H1 (cell line): ENCODE measurements around the gene ISL2. TPM values are rescaled to one million over a fixed set of nuclear protein-coding genes. Genes with fewer than 3 reads are reported as not detected.

Experiments used
- CTCF ChIA-PET: fragments of 300-600 bp; sonication (Branson Sonifier 250); formaldehyde crosslinking; loops from one replicate; lab custom pipeline; 2021; ENCODE audit not compliant: partially characterized antibody; lab: Charles Lee
- POLR2A ChIA-PET: fragments of 300-600 bp; sonication (Branson Sonifier 250); formaldehyde crosslinking; loops from one replicate; lab custom pipeline; 2021; ENCODE audit warnings: inconsistent platforms; ENCODE audit not compliant: partially characterized antibody; lab: Charles Lee
- DNase-seq, 2 experiments: peaks; one replicate each; pipeline versions ENCODE4 v3.0.0 to v3.0.0-alpha.2; 2010 to 2022; ENCODE audit warnings: low spot score in 2 of 2, low read depth in 1 of 2, mixed read lengths in 1 of 2
- FAIRE-seq: peaks from 2 replicates; lab custom pipeline; 2011; peaks lifted over from hg19 to GRCh38; lab: Jason Lieb, UNC
- H2AFZ ChIP-seq: 2 replicates; pipeline ENCODE4 v1.8.1; 2012; ENCODE audit warnings: low read length, inconsistent platforms
- H2AK5ac ChIP-seq: 2 replicates; pipeline ENCODE4 v1.6.1; 2013; ENCODE audit warnings: low read depth, low read length
- H2BK120ac ChIP-seq: replicated peaks from 2 replicates; pipeline ENCODE3; 2013; ENCODE audit warnings: low read depth, low read length, inconsistent platforms
- H2BK12ac ChIP-seq: 2 replicates; pipeline ENCODE4 v1.6.1; 2013; ENCODE audit warnings: low read depth, low read length
- H2BK15ac ChIP-seq: 2 replicates; pipeline ENCODE4 v1.6.1; 2013; ENCODE audit warnings: low read length
- H2BK20ac ChIP-seq: 2 replicates; pipeline ENCODE4 v1.6.1; 2013; ENCODE audit warnings: low read length
- H2BK5ac ChIP-seq: 2 replicates; pipeline ENCODE4 v1.6.1; 2013; ENCODE audit warnings: low read depth, low read length
- H3K14ac ChIP-seq: 2 replicates; pipeline ENCODE4 v1.6.1; 2013; ENCODE audit warnings: inconsistent platforms; ENCODE audit not compliant: insufficient read length
- H3K18ac ChIP-seq: 2 replicates; pipeline ENCODE4 v1.6.1; 2013; ENCODE audit warnings: low read length; ENCODE audit errors: extremely low read depth
- H3K23ac ChIP-seq: 2 replicates; pipeline ENCODE4 v1.6.1; 2013; ENCODE audit warnings: inconsistent platforms; ENCODE audit not compliant: insufficient read length
- H3K23me2 ChIP-seq: 2 replicates; pipeline ENCODE4 v1.6.1; 2013; ENCODE audit warnings: low read depth, low read length
- H3K27ac ChIP-seq: 2 replicates; pipeline ENCODE4 v1.6.1; 2011; ENCODE audit warnings: low read depth, low read length, inconsistent platforms
- H3K27me3 ChIP-seq, 4 experiments: replicated peaks in 1 of 4; 1 replicate in 1 of 4; 2 replicates in 3 of 4; pipeline versions ENCODE4 v1.6.1 to v1.8.1; 2011 to 2013; ENCODE audit warnings: low read length in 3 of 4, mild to moderate bottlenecking in 3 of 4, inconsistent platforms in 2 of 4, mixed read lengths in 2 of 4, moderate library complexity in 1 of 4; ENCODE audit not compliant: control insufficient read depth in 3 of 4, insufficient read depth in 3 of 4; ENCODE audit errors: extremely low read depth in 1 of 4
- H3K36me3 ChIP-seq, 4 experiments: 2 replicates each; pipeline versions ENCODE4 v1.6.1 to v1.8.1; 2011 to 2013; ENCODE audit warnings: mild to moderate bottlenecking in 4 of 4, low read length in 3 of 4, moderate library complexity in 2 of 4, control low read depth in 1 of 4, inconsistent platforms in 1 of 4; ENCODE audit not compliant: insufficient read depth in 4 of 4, control insufficient read depth in 2 of 4
- H3K4ac ChIP-seq: replicated peaks from 2 replicates; pipeline ENCODE3; 2013; ENCODE audit warnings: low read length, low read depth, mixed read lengths, inconsistent platforms; ENCODE audit not compliant: insufficient read length
- H3K4me1 ChIP-seq, 4 experiments: replicated peaks in 1 of 4; 1 replicate in 1 of 4; 2 replicates in 3 of 4; pipeline versions ENCODE4 v1.6.1 to v1.8.1; 2011 to 2013; ENCODE audit warnings: low read length in 3 of 4, inconsistent platforms in 2 of 4, mixed read lengths in 1 of 4; ENCODE audit not compliant: insufficient read depth in 4 of 4, control insufficient read depth in 3 of 4
- H3K4me2 ChIP-seq, 2 experiments: 2 replicates each; pipeline versions ENCODE4 v1.6.1 to v1.8.1; 2011 to 2013; ENCODE audit warnings: low read depth in 2 of 2, low read length in 2 of 2, control low read depth in 1 of 2, inconsistent platforms in 1 of 2, mild to moderate bottlenecking in 1 of 2; ENCODE audit not compliant: insufficient read depth in 1 of 2
- H3K4me3 ChIP-seq, 4 experiments: fragments of 200-600, 300-600 bp in 1 of 4; sonication (generic), shearing (Covaris generic), sonication (Bioruptor Twin) in 1 of 4; 2 replicates each; pipeline versions ENCODE4 v1.5.1 to v1.8.1; 2011 to 2016; ENCODE audit warnings: low read length in 4 of 4, low read depth in 3 of 4, control low read depth in 2 of 4, inconsistent platforms in 2 of 4, mild to moderate bottlenecking in 2 of 4, mixed read lengths in 1 of 4, moderate library complexity in 1 of 4; ENCODE audit not compliant: insufficient read depth in 2 of 4; ENCODE audit errors: extremely low read depth in 1 of 4
- H3K56ac ChIP-seq: replicated peaks from 2 replicates; pipeline ENCODE3; 2013; ENCODE audit warnings: low read depth, mild to moderate bottlenecking, mixed read lengths, low read length, inconsistent platforms; ENCODE audit not compliant: insufficient read length
- H3K79me1 ChIP-seq: 2 replicates; pipeline ENCODE4 v1.6.1; 2013; ENCODE audit warnings: low read depth, low read length, control low read depth
- H3K79me2 ChIP-seq, 2 experiments: 2 replicates each; pipeline versions ENCODE4 v1.6.1 to v1.8.1; 2012 to 2013; ENCODE audit warnings: low read length in 2 of 2, mild to moderate bottlenecking in 2 of 2, inconsistent platforms in 1 of 2; ENCODE audit not compliant: insufficient read depth in 2 of 2, control insufficient read depth in 1 of 2
- H3K9ac ChIP-seq, 4 experiments: replicated peaks in 1 of 4; 1 replicate in 1 of 4; 2 replicates in 3 of 4; pipeline versions ENCODE4 v1.6.1 to v1.8.1; 2011 to 2013; ENCODE audit warnings: low read depth in 3 of 4, low read length in 3 of 4, control low read depth in 2 of 4, mild to moderate bottlenecking in 2 of 4, moderate library complexity in 2 of 4, inconsistent platforms in 1 of 4; ENCODE audit errors: extremely low read depth in 1 of 4
- H3K9me3 ChIP-seq, 2 experiments: 2 replicates each; pipeline versions ENCODE4 v1.6.1 to v1.8.1; 2012 to 2013; ENCODE audit warnings: mild to moderate bottlenecking in 2 of 2, moderate library complexity in 2 of 2, control low read depth in 1 of 2, inconsistent platforms in 1 of 2, low read depth in 1 of 2, low read length in 1 of 2, mixed read lengths in 1 of 2; ENCODE audit not compliant: insufficient read depth in 2 of 2
- H4K20me1 ChIP-seq, 2 experiments: replicated peaks in 1 of 2; 2 replicates each; pipeline versions ENCODE3 to v1.8.1; 2011 to 2013; ENCODE audit warnings: inconsistent platforms in 2 of 2, low read length in 2 of 2, mild to moderate bottlenecking in 1 of 2; ENCODE audit not compliant: insufficient read depth in 2 of 2, control insufficient read depth in 1 of 2
- H4K5ac ChIP-seq: 2 replicates; pipeline ENCODE4 v1.6.1; 2013; ENCODE audit warnings: low read length, low read depth, mixed read lengths, inconsistent platforms; ENCODE audit not compliant: insufficient read length
- H4K8ac ChIP-seq: 2 replicates; pipeline ENCODE4 v1.8.0; 2013; ENCODE audit warnings: mild to moderate bottlenecking, moderate library complexity, low read length, inconsistent platforms; ENCODE audit not compliant: insufficient read depth; ENCODE audit errors: extremely low read depth
- H4K91ac ChIP-seq: replicated peaks from 2 replicates; pipeline ENCODE3; 2013; ENCODE audit warnings: low read length, mixed read lengths, inconsistent platforms; ENCODE audit not compliant: insufficient read length
- BACH1 ChIP-seq: IDR thresholded peaks from 2 replicates; pipeline ENCODE4 v1.6.1; 2012; ENCODE audit warnings: low read length, improper control_type of control experiment
- BRCA1 ChIP-seq: IDR thresholded peaks from 2 replicates; pipeline ENCODE4 v1.6.1; 2012; ENCODE audit warnings: low read depth, low read length, improper control_type of control experiment
- CEBPB ChIP-seq: IDR thresholded peaks from 2 replicates; pipeline ENCODE4 v1.6.1; 2012; ENCODE audit warnings: low read depth, low read length
- CTCF ChIP-seq, 3 experiments: IDR thresholded peaks; 1 replicate in 2 of 3; 2 replicates in 1 of 3; pipeline versions ENCODE4 v1.5.1 to v1.6.1; 2011; ENCODE audit warnings: low read length in 3 of 3, mild to moderate bottlenecking in 3 of 3, inconsistent platforms in 2 of 3, low read depth in 1 of 3, moderate library complexity in 1 of 3; ENCODE audit not compliant: insufficient read depth in 1 of 3; ENCODE audit errors: control extremely low read depth in 1 of 3
- EGR1 ChIP-seq: IDR thresholded peaks from 2 replicates; pipeline ENCODE4 v1.6.1; 2011; ENCODE audit warnings: low read depth, low read length, borderline replicate concordance
- GABPA ChIP-seq: IDR thresholded peaks from 2 replicates; pipeline ENCODE4 v1.6.1; 2011; ENCODE audit warnings: mild to moderate bottlenecking, low read length, moderate library complexity, borderline replicate concordance; ENCODE audit not compliant: insufficient read depth
- RXRA ChIP-seq: IDR thresholded peaks from 2 replicates; pipeline ENCODE4 v1.6.1; 2011; ENCODE audit warnings: low read depth, mild to moderate bottlenecking, low read length, moderate library complexity; ENCODE audit not compliant: insufficient read depth
- SRF ChIP-seq: IDR thresholded peaks from 2 replicates; pipeline ENCODE4 v1.6.1; 2011; ENCODE audit warnings: mild to moderate bottlenecking, low read depth, low read length, moderate library complexity
- SUZ12 ChIP-seq: fragments of 200-600 bp; sonication (generic); IDR thresholded peaks from 2 replicates; pipeline ENCODE4 v1.6.1; 2012; ENCODE audit warnings: mild to moderate bottlenecking, inconsistent platforms, low read length, moderate library complexity, mixed read lengths
- WGBS, 2 experiments: shearing (Covaris generic) in 1 of 2; methylation state at CpG; one replicate each; pipeline versions ENCODE4 v1.1.6 to v1.1.7; 2013 to 2015; ENCODE audit warnings: low lambda C conversion rate in 2 of 2, mixed read lengths in 2 of 2, inconsistent platforms in 1 of 2, low coverage in 1 of 2, missing lambda C conversion rate in 1 of 2; ENCODE audit not compliant: insufficient replicate concordance in 2 of 2, insufficient coverage in 1 of 2, insufficient read length in 1 of 2; ENCODE audit errors: extremely low coverage in 1 of 2, missing lambda C conversion rate in 1 of 2; 5-methylcytosine and 5-hydroxymethylcytosine counted together
- polyA plus RNA-seq, 7 experiments: library from polyadenylated mRNA; depleted of rRNA in 3 of 7; stranded (reverse) in 5 of 7; unstranded in 2 of 7; fragments of >200 nt in 5 of 7; fragments of 200-250 nt in 2 of 7; gene quantifications; 1 replicate in 5 of 7; 2 replicates in 1 of 7; 4 replicates in 1 of 7; pipeline versions ENCODE4 v1.2.1 to v1.2.3, GENCODE V29; 2011 to 2013; ENCODE audit warnings: missing spikeins in 2 of 7, mixed read lengths in 2 of 7
- total RNA-seq: library from RNA; stranded (reverse); fragmentation: NEBNext Ultra II Directional; extraction: Animal tissue kit (Norgen Biotek cat#: 25700); gene quantifications from 2 replicates; pipeline ENCODE4 v1.2.1, GENCODE V29; 2021

Gene ISL2
- total and polyA plus RNA-seq, 2 of the 8 experiments (the other 6 are each of a cell fraction or from before 2014, with no cell fraction given), result 0.32 to 0.99 TPM

- H3K36me3 ChIP-seq, result no peaks in the 10 kb centered on the region
- H2BK15ac ChIP-seq, result no peak overlapping the region
- no peaks in the 10 kb centered on the region for H3K79me2 ChIP-seq
- no peak overlapping the region for H2AFZ ChIP-seq
- no peaks in the 10 kb centered on the region for H3K27me3 ChIP-seq
- no peak overlapping the region for H4K91ac ChIP-seq
- no peak overlapping the region for H3K23ac ChIP-seq
- ChIA-PET CTCF (no interaction called here), POLR2A (no interaction called here)
- no peaks in the 10 kb centered on the region for H3K79me1 ChIP-seq
- H3K56ac ChIP-seq, result no peak overlapping the region
- no peak overlapping the region for H3K14ac ChIP-seq
- 80% methylated on average over 2 of the region's 2 CpGs; no CpG with 5 or more reads in 1 of the 2 experiments for WGBS, 2 experiments
- no peaks in the 10 kb centered on the region for H3K23me2 ChIP-seq
- H3K9ac ChIP-seq, result no peak overlapping the region
- no peak overlapping the region for H2BK20ac ChIP-seq
- no peak for FAIRE-seq
- no peak overlapping the region for H2BK5ac ChIP-seq
- no peaks in the 10 kb centered on the region for H4K20me1 ChIP-seq
- TF ChIP-seq BRCA1 (no peak), CEBPB (no peak), CTCF (IDR thresholded peaks at IDR 0.05; ENCODE audit: control extremely low read depth in 1 of 3, insufficient read depth in 1 of 3, low read depth in 1 of 3, low read length in 3 of 3) (no peak), BACH1 (no peak), SRF (no peak), SUZ12 (no peak), EGR1 (no peak), GABPA (no peak), RXRA (no peak)
- no peak overlapping the region for H4K5ac ChIP-seq
- no peak overlapping the region for H3K27ac ChIP-seq
- H4K8ac ChIP-seq, result no peak overlapping the region
- H2BK12ac ChIP-seq, result no peak overlapping the region
- H3K4ac ChIP-seq, result no peak overlapping the region
- H3K18ac ChIP-seq, result no peak overlapping the region
- DNase-seq, result no peak
- H3K9me3 ChIP-seq, result no peaks in the 10 kb centered on the region; a peak in 1 of 4 replicates
- H2AK5ac ChIP-seq, result no peak overlapping the region
- no peaks in the 10 kb centered on the region for H3K4me1 ChIP-seq
- no peak overlapping the region for H3K4me2 ChIP-seq
- no peak overlapping the region for H3K4me3 ChIP-seq
- no peak overlapping the region for H2BK120ac ChIP-seq
Measured at GRCh38 chr15:76377217-76377616, 40.6 kb downstream of the ISL2 start.
